NT2/D1 (cell line): Measurements from ENCODE around the gene RPS14.
"Not testable (repeated sequence)": the region's sequence is repeated elsewhere in the genome, so short reads cannot be mapped to it uniquely, and the experiment has no call there.

Experiments
- DNase-seq: peaks from one replicate; pipeline ENCODE4 v3.0.0-alpha.2; 2011; ENCODE audit warnings: low read depth, low spot score
- H3K27me3 ChIP-seq: 2 replicates; pipeline ENCODE4 v1.6.0; 2011; ENCODE audit warnings: mild to moderate bottlenecking; ENCODE audit not compliant: insufficient read length, insufficient read depth
- H3K36me3 ChIP-seq: 2 replicates; pipeline ENCODE4 v1.6.1; 2011; ENCODE audit warnings: mild to moderate bottlenecking, low read length, mixed read lengths; ENCODE audit not compliant: insufficient read depth, insufficient read length
- H3K4me1 ChIP-seq: 2 replicates; pipeline ENCODE4 v1.5.1; 2011; ENCODE audit not compliant: insufficient read depth, insufficient read length
- H3K4me3 ChIP-seq: 2 replicates; pipeline ENCODE4 v1.5.1; 2011; ENCODE audit warnings: low read depth; ENCODE audit not compliant: insufficient read length
- H3K9ac ChIP-seq: 2 replicates; pipeline ENCODE4 v1.6.0; 2011; ENCODE audit warnings: low read depth; ENCODE audit not compliant: insufficient read length
- H3K9me3 ChIP-seq: 2 replicates; pipeline ENCODE4 v1.5.1; 2011; ENCODE audit warnings: mild to moderate bottlenecking, low read length; ENCODE audit not compliant: insufficient read depth
- SUZ12 ChIP-seq: IDR thresholded peaks from 2 replicates; pipeline ENCODE4 v1.6.1; 2011; ENCODE audit not compliant: insufficient read length, insufficient read depth; ENCODE audit errors: extremely low read depth
- YY1 ChIP-seq: IDR thresholded peaks from 2 replicates; pipeline ENCODE4 v1.6.1; 2011; ENCODE audit not compliant: insufficient read length, insufficient read depth
- ZNF274 ChIP-seq: IDR thresholded peaks from 2 replicates; pipeline ENCODE4 v1.6.1; 2011; ENCODE audit warnings: mild to moderate bottlenecking, low read depth, low read length

RPS14 gene

DNA sequence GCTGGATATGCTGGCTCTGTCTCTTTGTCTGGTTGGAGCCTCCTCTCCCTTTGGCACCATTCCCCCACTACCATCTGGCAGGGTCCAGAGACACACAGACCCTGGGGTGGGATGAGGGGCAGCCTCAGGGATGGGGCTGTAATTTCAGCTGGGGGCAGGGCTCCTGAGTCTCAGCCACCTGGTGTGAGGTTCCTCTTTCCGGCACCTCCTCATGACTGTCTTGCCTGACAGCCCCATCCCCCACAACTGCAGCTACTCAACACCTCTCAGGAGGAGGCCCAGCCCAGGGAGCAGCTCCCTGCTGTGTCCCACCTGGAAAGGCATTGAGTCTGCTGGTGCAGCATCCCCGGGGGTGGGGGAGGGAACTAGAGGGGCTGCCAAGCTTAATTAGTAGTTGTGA is 11.7 kb upstream of the RPS14 start:
- Histone ChIP-seq H3K4me1 (peaks cover 21% of the 10 kb centered on the region), H3K9ac (peak overlapping the region; percentile 53), H3K4me3 (no peak overlapping the region), H3K9me3 (no peaks in the 10 kb centered on the region), H3K27me3 (no peaks in the 10 kb centered on the region), H3K36me3 (no peaks in the 10 kb centered on the region)
- TF ChIP-seq YY1, result no peak
- DNase-seq, result no peak

DNA sequence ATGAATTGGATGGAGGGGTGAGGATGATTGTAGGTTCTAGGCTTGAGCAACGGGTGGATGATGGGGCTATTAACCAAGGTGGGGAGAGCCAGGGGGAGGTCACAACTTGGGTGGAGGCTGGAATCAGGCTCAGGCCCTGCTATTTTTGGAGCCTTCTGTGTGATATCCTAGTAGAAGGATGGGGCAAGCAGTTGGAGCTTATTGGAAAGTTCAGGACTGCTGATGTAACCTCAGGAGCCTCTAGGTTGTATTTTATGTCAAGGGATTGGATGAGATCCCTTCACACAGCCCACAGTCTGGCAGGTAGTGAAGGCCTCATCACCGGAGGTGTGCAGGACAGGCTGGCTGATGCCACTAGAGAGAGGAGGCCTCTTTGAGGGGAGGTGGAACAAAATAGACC is 11.2 kb upstream of the RPS14 start:
- Histone ChIP-seq H3K9me3 (no peaks in the 10 kb centered on the region), H3K36me3 (no peaks in the 10 kb centered on the region), H3K27me3 (no peaks in the 10 kb centered on the region), H3K4me1 (peaks cover 19% of the 10 kb centered on the region), H3K9ac (peak overlapping the region; percentile 53), H3K4me3 (no peak overlapping the region)
- no peak for DNase-seq
- no peak for TF ChIP-seq SUZ12

DNA sequence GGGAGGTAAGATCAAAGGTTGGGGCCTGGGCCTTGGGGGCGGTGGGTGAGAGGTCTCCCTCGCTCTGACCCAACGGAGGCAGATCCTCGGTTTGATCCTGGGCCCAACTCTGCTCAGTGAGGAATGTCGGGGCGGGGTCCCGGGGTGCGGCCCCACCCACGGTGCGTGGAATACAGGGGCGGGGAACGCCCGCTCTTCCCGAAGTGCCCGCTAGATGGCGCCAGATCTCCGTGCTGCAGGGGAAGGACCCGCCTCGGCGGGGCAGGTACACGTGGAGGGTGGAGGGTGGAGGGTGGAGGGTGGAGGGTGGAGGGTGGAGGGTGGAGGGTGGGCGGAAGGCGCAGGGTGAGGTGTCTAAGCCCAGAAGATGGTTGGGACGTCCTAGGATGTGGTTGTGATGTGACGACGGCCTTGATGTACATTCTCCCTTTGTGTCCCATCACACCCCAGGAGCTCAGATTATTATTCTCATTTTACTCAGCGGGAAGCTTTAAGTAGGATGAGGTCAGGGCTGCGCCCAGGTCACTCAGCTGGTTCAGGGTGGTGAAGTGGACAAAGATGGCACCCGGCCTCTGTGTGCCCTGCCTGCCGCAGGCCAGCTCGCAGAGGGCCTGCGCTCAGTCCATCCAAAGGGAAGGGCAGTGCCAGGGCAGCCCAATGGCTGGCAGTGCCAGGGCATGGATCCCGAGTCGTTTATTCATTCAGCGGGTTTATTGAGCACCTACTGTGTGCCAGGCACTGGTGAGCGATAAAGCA is 9.4 kb upstream of the RPS14 start:
- no peak for TF ChIP-seq ZNF274
- TF ChIP-seq SUZ12, result no peak
- TF ChIP-seq YY1, result no peak
- no peaks in the 10 kb centered on the region for H3K27me3 ChIP-seq
- no peaks in the 10 kb centered on the region for H3K9me3 ChIP-seq
- DNase-seq, result no peak
- no peak overlapping the region for H3K9ac ChIP-seq
- no peak overlapping the region for H3K4me3 ChIP-seq
- H3K4me1 ChIP-seq, result peaks cover 15% of the 10 kb centered on the region
- H3K36me3 ChIP-seq, result no peaks in the 10 kb centered on the region

DNA sequence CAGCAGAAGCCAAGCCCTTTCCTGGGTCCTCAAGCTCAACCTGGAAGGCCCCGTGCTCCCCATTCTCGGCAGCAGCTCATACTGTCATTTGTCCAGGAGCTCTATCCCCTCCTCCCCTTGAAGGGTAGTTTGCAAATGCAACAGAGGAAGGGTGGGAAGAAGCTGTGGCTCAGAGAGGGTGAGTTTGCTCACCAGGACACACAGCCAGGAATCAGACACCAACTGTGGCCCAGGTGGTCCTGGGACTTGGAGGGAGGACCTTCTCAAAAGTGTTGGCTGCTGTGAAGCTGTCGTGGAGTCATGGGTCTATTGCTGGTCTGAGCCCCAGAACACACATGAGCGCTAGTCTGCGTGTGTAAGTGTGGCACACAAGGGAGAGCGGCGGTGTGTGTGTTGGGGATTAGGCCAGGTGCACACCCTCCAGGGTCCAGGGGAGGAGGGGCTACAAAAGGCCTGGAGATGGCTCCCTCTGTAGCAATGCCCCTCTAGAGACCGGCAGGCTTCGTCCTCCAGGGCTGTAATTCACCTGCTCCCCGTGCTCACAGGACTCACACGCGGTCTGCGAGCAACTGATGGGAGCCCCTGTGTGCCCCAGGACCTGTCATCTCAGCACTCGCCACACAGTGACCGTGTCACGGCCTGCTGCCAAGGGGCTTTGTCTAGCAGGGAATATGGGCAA is 8.2 kb upstream of the RPS14 start:
- H3K9ac ChIP-seq, result no peak overlapping the region
- no peaks in the 10 kb centered on the region for H3K36me3 ChIP-seq
- DNase-seq, result no peak
- peaks cover 11% of the 10 kb centered on the region for H3K4me1 ChIP-seq
- no peaks in the 10 kb centered on the region for H3K27me3 ChIP-seq
- H3K4me3 ChIP-seq, result no peak overlapping the region
- TF ChIP-seq SUZ12 (no peak), ZNF274 (no peak), YY1 (no peak)
- no peaks in the 10 kb centered on the region for H3K9me3 ChIP-seq

DNA sequence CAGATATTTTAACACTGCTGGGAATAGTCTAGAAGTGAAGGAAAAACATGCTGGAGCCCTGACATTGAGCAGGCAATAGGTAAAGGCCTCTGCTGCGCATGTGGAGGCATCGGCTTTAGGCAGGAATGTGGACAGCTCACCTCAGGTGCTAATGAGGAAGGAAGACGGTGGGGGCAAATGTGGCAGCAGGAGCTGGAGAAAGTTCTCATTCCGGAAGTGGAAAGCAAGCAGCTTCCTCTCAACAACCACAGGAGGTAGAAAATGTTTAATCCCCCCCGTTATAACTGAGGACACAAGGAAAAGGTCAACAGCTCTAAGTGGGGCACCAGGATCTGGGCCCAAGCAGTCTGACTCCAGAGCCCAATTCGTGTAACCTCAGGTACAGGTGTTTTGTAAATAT is 7.6 kb upstream of the RPS14 start:
- DNase-seq, result no peak
- Histone ChIP-seq H3K9ac (peak overlapping the region; percentile 13), H3K9me3 (no peaks in the 10 kb centered on the region), H3K4me3 (no peak overlapping the region), H3K4me1 (peaks cover 11% of the 10 kb centered on the region), H3K27me3 (no peaks in the 10 kb centered on the region), H3K36me3 (no peaks in the 10 kb centered on the region)
- no peak for TF ChIP-seq ZNF274
- no peak for TF ChIP-seq YY1

DNA sequence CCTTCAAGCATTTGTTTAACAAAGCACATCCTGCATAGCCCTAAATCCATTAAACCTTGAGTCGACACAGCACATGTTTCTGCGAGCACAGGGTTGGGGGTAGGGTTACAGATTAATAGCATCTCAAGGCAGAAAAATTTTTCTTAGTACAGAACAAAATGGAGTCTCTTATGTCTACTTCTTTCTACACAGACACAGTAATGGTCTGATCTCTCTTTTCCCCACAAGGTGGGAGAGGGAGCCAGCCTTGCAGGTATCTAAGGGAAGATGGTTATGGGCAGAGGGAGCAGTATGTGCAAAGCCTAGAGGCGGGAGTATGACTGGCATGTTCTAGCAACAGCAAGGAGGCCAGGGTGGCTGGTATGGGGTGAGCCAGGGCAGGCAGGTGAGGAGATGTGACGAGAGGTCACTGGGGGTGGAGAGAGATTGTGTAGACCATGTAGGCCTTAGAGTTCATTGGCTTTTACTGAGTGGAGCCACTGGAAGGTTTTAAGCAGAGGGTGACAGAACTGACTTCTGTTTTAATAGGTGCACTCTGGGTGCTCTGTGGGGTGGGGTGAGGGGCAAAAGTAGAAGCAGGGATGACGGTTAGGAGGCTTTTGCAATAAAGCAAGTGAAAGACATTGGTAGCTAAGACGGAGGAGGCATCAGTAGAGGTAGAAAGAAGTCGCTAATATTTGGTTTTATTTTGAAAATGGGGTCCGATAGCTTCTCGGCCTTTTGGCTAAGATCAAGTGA is 5.1 kb upstream of the RPS14 start:
- peaks cover 6% of the 10 kb centered on the region for H3K4me1 ChIP-seq

DNA sequence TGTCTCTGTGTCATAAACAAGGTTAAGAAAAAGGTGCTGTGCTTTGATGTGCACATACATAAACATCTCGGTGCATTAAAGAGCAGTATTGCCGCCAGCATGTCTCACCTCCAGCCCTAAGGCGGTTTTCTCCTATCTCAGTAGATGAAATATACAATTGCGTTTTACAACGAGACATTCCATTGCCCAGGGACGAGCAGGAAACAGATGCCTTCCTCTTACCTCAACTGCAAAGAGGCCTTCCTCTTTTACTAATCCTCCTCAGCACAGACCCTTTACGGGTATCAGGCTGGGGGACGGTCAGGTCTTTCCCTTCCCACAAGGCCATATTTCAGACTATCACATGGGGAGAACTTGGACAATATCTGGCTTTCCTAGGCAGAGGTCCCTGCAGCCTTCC is 4.5 kb upstream of the RPS14 start:
- not testable (repeated sequence) for H3K4me1 ChIP-seq, H3K27me3 ChIP-seq, H3K9me3 ChIP-seq, H3K4me3 ChIP-seq, H3K9ac ChIP-seq, DNase-seq, H3K36me3 ChIP-seq

More for the DNA sequence above, 5.1 kb upstream of the RPS14 start:
- Histone ChIP-seq H3K4me3 (no peak overlapping the region), H3K27me3 (no peaks in the 10 kb centered on the region), H3K9ac (no peak overlapping the region), H3K36me3 (no peaks in the 10 kb centered on the region), H3K9me3 (no peaks in the 10 kb centered on the region)
- no peak for DNase-seq
- no peak for TF ChIP-seq ZNF274
- TF ChIP-seq YY1, result no peak
- TF ChIP-seq SUZ12, result no peak
